ENCODE data around the gene SIX1. TPM values are rescaled to one million over a fixed set of nuclear protein-coding genes. Genes with fewer than 3 reads are reported as not detected.

SIX1 gene
- total and polyA plus RNA-seq, 2 of the 13 experiments (the other 11 are each of a cell fraction or from before 2014, with no cell fraction given): 1.7 to 6.5 TPM

DNA sequence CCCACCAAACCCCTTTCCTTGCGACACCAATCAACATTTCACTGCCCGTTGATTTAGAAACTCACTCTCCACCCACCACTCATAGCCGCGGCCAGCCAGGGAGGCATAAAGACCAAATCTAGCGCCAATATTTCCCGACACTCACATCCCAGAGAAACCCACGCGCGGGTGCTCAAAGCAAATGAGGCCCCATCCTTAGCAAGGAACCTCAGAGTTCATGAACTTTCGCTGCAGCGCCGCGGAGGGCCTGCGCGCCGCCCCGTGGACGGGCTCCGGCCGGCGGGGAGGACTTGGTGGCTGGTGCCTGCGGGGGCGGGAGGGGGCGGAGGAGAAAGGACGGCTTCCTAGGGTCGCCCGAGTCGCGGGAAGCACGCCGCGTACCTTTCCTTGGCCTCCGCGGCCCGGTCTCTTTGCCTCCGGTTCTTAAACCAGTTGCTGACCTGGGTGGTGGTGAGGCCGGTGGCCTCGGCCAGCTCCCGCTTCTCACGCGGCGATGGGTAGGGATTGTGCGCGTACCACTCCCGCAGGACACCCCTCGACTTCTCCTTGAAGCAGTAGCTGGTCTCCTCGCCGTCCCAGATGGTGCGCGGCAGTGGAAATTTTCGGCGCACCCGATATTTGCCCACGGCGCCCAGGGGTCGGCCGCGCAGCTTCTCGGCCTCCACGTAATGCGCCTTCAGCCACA lies 886 bp downstream of the SIX1 start (continued):
- TF ChIP-seq, protein P1, sequence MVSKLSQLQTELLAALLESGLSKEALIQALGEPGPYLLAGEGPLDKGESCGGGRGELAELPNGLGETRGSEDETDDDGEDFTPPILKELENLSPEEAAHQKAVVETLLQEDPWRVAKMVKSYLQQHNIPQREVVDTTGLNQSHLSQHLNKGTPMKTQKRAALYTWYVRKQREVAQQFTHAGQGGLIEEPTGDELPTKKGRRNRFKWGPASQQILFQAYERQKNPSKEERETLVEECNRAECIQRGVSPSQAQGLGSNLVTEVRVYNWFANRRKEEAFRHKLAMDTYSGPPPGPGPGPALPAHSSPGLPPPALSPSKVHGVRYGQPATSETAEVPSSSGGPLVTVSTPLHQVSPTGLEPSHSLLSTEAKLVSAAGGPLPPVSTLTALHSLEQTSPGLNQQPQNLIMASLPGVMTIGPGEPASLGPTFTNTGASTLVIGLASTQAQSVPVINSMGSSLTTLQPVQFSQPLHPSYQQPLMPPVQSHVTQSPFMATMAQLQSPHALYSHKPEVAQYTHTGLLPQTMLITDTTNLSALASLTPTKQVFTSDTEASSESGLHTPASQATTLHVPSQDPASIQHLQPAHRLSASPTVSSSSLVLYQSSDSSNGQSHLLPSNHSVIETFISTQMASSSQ (IDR thresholded peaks at IDR 0.05; ENCODE audit: low read depth): no peak
- TF ChIP-seq, protein P1 (CRISPR knock-in tag; IDR thresholded peaks at IDR 0.05; ENCODE audit: borderline replicate concordance): peak; percentile 36; the same call in 1 of the 2 replicates
- no peak for TF ChIP-seq AGO1 (IDR thresholded peaks at IDR 0.05; ENCODE audit: low read depth, low read length, poor library complexity, severe bottlenecking)
- TF ChIP-seq, protein P2, sequence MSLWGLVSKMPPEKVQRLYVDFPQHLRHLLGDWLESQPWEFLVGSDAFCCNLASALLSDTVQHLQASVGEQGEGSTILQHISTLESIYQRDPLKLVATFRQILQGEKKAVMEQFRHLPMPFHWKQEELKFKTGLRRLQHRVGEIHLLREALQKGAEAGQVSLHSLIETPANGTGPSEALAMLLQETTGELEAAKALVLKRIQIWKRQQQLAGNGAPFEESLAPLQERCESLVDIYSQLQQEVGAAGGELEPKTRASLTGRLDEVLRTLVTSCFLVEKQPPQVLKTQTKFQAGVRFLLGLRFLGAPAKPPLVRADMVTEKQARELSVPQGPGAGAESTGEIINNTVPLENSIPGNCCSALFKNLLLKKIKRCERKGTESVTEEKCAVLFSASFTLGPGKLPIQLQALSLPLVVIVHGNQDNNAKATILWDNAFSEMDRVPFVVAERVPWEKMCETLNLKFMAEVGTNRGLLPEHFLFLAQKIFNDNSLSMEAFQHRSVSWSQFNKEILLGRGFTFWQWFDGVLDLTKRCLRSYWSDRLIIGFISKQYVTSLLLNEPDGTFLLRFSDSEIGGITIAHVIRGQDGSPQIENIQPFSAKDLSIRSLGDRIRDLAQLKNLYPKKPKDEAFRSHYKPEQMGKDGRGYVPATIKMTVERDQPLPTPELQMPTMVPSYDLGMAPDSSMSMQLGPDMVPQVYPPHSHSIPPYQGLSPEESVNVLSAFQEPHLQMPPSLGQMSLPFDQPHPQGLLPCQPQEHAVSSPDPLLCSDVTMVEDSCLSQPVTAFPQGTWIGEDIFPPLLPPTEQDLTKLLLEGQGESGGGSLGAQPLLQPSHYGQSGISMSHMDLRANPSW (CRISPR knock-in tag; IDR thresholded peaks at IDR 0.05; ENCODE audit: borderline replicate concordance): no peak
- no peak for TF ChIP-seq TOPORS (CRISPR knock-in tag; IDR thresholded peaks at IDR 0.05)
- TF ChIP-seq, protein P3, sequence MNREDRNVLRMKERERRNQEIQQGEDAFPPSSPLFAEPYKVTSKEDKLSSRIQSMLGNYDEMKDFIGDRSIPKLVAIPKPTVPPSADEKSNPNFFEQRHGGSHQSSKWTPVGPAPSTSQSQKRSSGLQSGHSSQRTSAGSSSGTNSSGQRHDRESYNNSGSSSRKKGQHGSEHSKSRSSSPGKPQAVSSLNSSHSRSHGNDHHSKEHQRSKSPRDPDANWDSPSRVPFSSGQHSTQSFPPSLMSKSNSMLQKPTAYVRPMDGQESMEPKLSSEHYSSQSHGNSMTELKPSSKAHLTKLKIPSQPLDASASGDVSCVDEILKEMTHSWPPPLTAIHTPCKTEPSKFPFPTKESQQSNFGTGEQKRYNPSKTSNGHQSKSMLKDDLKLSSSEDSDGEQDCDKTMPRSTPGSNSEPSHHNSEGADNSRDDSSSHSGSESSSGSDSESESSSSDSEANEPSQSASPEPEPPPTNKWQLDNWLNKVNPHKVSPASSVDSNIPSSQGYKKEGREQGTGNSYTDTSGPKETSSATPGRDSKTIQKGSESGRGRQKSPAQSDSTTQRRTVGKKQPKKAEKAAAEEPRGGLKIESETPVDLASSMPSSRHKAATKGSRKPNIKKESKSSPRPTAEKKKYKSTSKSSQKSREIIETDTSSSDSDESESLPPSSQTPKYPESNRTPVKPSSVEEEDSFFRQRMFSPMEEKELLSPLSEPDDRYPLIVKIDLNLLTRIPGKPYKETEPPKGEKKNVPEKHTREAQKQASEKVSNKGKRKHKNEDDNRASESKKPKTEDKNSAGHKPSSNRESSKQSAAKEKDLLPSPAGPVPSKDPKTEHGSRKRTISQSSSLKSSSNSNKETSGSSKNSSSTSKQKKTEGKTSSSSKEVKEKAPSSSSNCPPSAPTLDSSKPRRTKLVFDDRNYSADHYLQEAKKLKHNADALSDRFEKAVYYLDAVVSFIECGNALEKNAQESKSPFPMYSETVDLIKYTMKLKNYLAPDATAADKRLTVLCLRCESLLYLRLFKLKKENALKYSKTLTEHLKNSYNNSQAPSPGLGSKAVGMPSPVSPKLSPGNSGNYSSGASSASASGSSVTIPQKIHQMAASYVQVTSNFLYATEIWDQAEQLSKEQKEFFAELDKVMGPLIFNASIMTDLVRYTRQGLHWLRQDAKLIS (CRISPR knock-in tag; IDR thresholded peaks at IDR 0.05): no peak
- no peak for TF ChIP-seq ARHGAP35 (CRISPR knock-in tag; IDR thresholded peaks at IDR 0.05; ENCODE audit: borderline replicate concordance)
- TF ChIP-seq, protein P4, sequence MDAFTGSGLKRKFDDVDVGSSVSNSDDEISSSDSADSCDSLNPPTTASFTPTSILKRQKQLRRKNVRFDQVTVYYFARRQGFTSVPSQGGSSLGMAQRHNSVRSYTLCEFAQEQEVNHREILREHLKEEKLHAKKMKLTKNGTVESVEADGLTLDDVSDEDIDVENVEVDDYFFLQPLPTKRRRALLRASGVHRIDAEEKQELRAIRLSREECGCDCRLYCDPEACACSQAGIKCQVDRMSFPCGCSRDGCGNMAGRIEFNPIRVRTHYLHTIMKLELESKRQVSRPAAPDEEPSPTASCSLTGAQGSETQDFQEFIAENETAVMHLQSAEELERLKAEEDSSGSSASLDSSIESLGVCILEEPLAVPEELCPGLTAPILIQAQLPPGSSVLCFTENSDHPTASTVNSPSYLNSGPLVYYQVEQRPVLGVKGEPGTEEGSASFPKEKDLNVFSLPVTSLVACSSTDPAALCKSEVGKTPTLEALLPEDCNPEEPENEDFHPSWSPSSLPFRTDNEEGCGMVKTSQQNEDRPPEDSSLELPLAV (CRISPR knock-in tag; conservative IDR thresholded peaks at IDR 0.05; ENCODE audit: low read depth): no peak
- no peak for TF ChIP-seq HOXA9 (CRISPR knock-in tag; IDR thresholded peaks at IDR 0.05; ENCODE audit: borderline replicate concordance)
- no peak for TF ChIP-seq FOSL1 (CRISPR knock-in tag; IDR thresholded peaks at IDR 0.05; ENCODE audit: borderline replicate concordance)
- TF ChIP-seq ZNF782 (CRISPR knock-in tag; IDR thresholded peaks at IDR 0.05; ENCODE audit: borderline replicate concordance): peak; percentile 21; the same call in 1 of the 2 replicates
- no peak for TF ChIP-seq ZNF850 (CRISPR knock-in tag; conservative IDR thresholded peaks at IDR 0.05)
- TF ChIP-seq ZNF10 (CRISPR knock-in tag; IDR thresholded peaks at IDR 0.05; ENCODE audit: borderline replicate concordance, low read depth): no peak
- no peak for TF ChIP-seq SNAI1 (CRISPR knock-in tag; IDR thresholded peaks at IDR 0.05; ENCODE audit: borderline replicate concordance)
- TF ChIP-seq GZF1 (CRISPR knock-in tag; IDR thresholded peaks at IDR 0.05): no peak
